MM.1S (cell line): Measurements from ENCODE around the gene SYN1.

ENCODE experiments used
- DNase-seq: peaks from one replicate; pipeline ENCODE4 v3.0.0-alpha.2; 2015
- H2AFZ ChIP-seq: fragments of 300-600 bp; sonication (generic); 2 replicates; pipeline ENCODE4 v1.6.0; 2016; ENCODE audit warnings: antibody characterized with exemption, low read length
- H3F3A ChIP-seq: fragments of 300-600 bp; sonication (generic); 2 replicates; pipeline ENCODE4 v1.6.1; 2016; ENCODE audit warnings: mild to moderate bottlenecking, antibody characterized with exemption, low read length, moderate library complexity, mixed read lengths; ENCODE audit not compliant: insufficient read depth
- H3K27ac ChIP-seq: fragments of 300-600 bp; sonication (generic); 2 replicates; pipeline ENCODE4 v1.5.1; 2016; ENCODE audit warnings: mild to moderate bottlenecking, low read length
- H3K27me3 ChIP-seq: fragments of 300-600 bp; sonication (generic); replicated peaks from 2 replicates; pipeline ENCODE4 v1.6.0; 2016; ENCODE audit warnings: low read length; ENCODE audit not compliant: insufficient read depth
- H3K36me3 ChIP-seq: fragments of 300-600 bp; sonication (generic); replicated peaks from 2 replicates; pipeline ENCODE4 v1.6.1; 2016; ENCODE audit warnings: mild to moderate bottlenecking, low read length, mixed read lengths; ENCODE audit not compliant: insufficient read depth
- H3K4me1 ChIP-seq: fragments of 300-600 bp; sonication (generic); 2 replicates; pipeline ENCODE4 v1.6.1; 2016; ENCODE audit warnings: low read length, mixed read lengths
- H3K4me2 ChIP-seq: fragments of 300-600 bp; sonication (generic); 2 replicates; pipeline ENCODE4 v1.6.0; 2016; ENCODE audit warnings: low read depth, low read length
- H3K4me3 ChIP-seq: fragments of 300-600 bp; sonication (generic); 2 replicates; pipeline ENCODE4 v1.5.1; 2016; ENCODE audit warnings: low read length, mixed read lengths
- H3K79me2 ChIP-seq: fragments of 300-600 bp; sonication (generic); 2 replicates; pipeline ENCODE4 v1.6.1; 2016; ENCODE audit warnings: mixed run types, low read length, mixed read lengths
- H3K9ac ChIP-seq: fragments of 300-600 bp; sonication (generic); 2 replicates; pipeline ENCODE4 v1.6.1; 2016; ENCODE audit warnings: low read length, mixed read lengths
- H3K9me2 ChIP-seq: fragments of 300-600 bp; sonication (generic); replicated peaks from 2 replicates; pipeline ENCODE4 v1.6.1; 2016; ENCODE audit warnings: mild to moderate bottlenecking, low read length, mixed read lengths; ENCODE audit not compliant: insufficient read depth
- H3K9me3 ChIP-seq: fragments of 300-600 bp; sonication (generic); replicated peaks from 2 replicates; pipeline ENCODE4 v1.6.1; 2016; ENCODE audit warnings: mild to moderate bottlenecking, low read length, mixed read lengths; ENCODE audit not compliant: insufficient read depth
- H4K20me1 ChIP-seq: fragments of 300-600 bp; sonication (generic); 2 replicates; pipeline ENCODE4 v1.6.1; 2016; ENCODE audit warnings: mild to moderate bottlenecking, low read length, moderate library complexity, mixed read lengths; ENCODE audit not compliant: insufficient read depth
- EZH2 ChIP-seq: fragments of 300-600 bp; sonication (generic); optimal IDR thresholded peaks from 2 replicates; pipeline ENCODE3; 2017; ENCODE audit warnings: low read depth, mild to moderate bottlenecking, antibody characterized with exemption, low read length, mixed read lengths
- TF ChIP-seq, protein P1 (sequence below): fragments of 300-600 bp; sonication (generic); IDR thresholded peaks from 2 replicates; pipeline ENCODE4 v1.5.1; 2016; ENCODE audit warnings: antibody characterized with exemption, low read length, mixed read lengths

Gene SYN1

DNA sequence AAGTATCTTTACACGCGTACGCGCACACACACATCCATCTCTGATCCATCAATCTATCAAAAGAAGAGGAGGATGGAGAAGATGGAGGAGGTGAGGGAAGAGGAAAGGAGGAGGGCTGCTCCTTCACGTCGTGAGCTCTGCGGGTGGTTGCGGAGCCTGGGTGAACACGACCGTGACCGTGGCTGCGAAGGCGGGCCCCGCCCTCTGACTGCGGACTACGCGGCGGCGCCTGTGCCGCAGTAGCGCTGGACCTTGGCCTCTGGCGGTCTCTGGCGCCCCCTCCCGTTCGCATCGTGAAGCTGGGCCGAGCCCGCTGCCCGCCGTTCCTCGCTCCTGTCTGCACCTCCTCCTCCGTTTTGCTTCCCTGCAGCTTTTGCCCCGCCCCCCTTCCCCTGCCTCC lies 96.4 kb downstream of the SYN1 start:
- Histone ChIP-seq H3K9ac (peak overlapping the region; percentile 53; the same call in 1 of the 2 replicates), H3K27ac (no peak overlapping the region), H3K27me3 (no peaks in the 10 kb centered on the region), H3K4me3 (peak overlapping the region; percentile 66), H3K9me2 (no peaks in the 10 kb centered on the region), H3K79me2 (no peaks in the 10 kb centered on the region), H3K4me2 (peak overlapping the region; percentile 79), H4K20me1 (no peaks in the 10 kb centered on the region), H3K9me3 (no peaks in the 10 kb centered on the region), H2AFZ (peak overlapping the region; percentile 86), H3K4me1 (no peaks in the 10 kb centered on the region), H3F3A (no peaks in the 10 kb centered on the region), H3K36me3 (no peaks in the 10 kb centered on the region)
- TF ChIP-seq, protein P1, sequence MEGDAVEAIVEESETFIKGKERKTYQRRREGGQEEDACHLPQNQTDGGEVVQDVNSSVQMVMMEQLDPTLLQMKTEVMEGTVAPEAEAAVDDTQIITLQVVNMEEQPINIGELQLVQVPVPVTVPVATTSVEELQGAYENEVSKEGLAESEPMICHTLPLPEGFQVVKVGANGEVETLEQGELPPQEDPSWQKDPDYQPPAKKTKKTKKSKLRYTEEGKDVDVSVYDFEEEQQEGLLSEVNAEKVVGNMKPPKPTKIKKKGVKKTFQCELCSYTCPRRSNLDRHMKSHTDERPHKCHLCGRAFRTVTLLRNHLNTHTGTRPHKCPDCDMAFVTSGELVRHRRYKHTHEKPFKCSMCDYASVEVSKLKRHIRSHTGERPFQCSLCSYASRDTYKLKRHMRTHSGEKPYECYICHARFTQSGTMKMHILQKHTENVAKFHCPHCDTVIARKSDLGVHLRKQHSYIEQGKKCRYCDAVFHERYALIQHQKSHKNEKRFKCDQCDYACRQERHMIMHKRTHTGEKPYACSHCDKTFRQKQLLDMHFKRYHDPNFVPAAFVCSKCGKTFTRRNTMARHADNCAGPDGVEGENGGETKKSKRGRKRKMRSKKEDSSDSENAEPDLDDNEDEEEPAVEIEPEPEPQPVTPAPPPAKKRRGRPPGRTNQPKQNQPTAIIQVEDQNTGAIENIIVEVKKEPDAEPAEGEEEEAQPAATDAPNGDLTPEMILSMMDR = peak; percentile 58
- TF ChIP-seq EZH2 = no peak
- DNase-seq = peak; percentile 68
